Adrenal gland (tissue), 12 donors: Measurements from ENCODE around the gene TBC1D9B. TPM values are rescaled to one million over a fixed set of nuclear protein-coding genes. Genes with fewer than 3 reads are reported as not detected.
A peak's percentile ranks its signal among the peaks of the same experiment; 100 is the strongest.

Source experiments
- DNase-seq, 7 donors: peaks; one replicate each; pipeline ENCODE4 v3.0.0-alpha.2; 2019 to 2020
- H3K27ac ChIP-seq, 5 donors: fragments of 200-600 bp; sonication (generic) in 4 of 5; 1 replicate in 3 of 5; 2 replicates in 2 of 5; pipeline versions ENCODE4 v1.5.1 to v1.8.0; 2016 to 2020; ENCODE audit warnings: mild to moderate bottlenecking in 1 of 5
- H3K27me3 ChIP-seq: fragments of 200-600 bp; 2 replicates; pipeline ENCODE4 v1.8.0; 2021
- H3K36me3 ChIP-seq, 2 donors: fragments of 200-600 bp; replicated peaks in 1 of 2; 1 replicate in 1 of 2; 2 replicates in 1 of 2; pipeline versions ENCODE4 v1.5.1 to v1.8.0; 2018 to 2022
- H3K4me1 ChIP-seq, 2 donors: fragments of 200-600 bp; replicated peaks in 1 of 2; 1 replicate in 1 of 2; 2 replicates in 1 of 2; pipeline versions ENCODE4 v1.5.1 to v1.8.0; 2018 to 2021
- H3K4me3 ChIP-seq, 4 donors: fragments of 200-600 bp; sonication (generic) in 3 of 4; one replicate each; pipeline ENCODE4 v1.5.1; 2016 to 2018
- H3K9me3 ChIP-seq, 3 donors: fragments of 200-600 bp; sonication (generic) in 1 of 3; replicated peaks in 1 of 3; 1 replicate in 2 of 3; 2 replicates in 1 of 3; pipeline versions ENCODE4 v1.5.1 to v1.8.0; 2016 to 2021
- POLR2A ChIP-seq, 2 donors: fragments of 450-650 bp; IDR thresholded peaks; one replicate each; pipeline ENCODE4 v1.6.1; 2017; ENCODE audit warnings: antibody characterized with exemption in 2 of 2, mild to moderate bottlenecking in 2 of 2, moderate library complexity in 1 of 2
- WGBS, 4 donors: extraction: QIAGEN DNeasy Blood & Tissue Kit in 2 of 4; methylation state at CpG; one replicate each; pipeline versions ENCODE4 v1.1.5 to v1.1.7; 2013 to 2017; 5-methylcytosine and 5-hydroxymethylcytosine counted together
- intact Hi-C, 2 donors: fragments of 100-400 bp; cut with DNase I; formaldehyde crosslinking; loops; one replicate each; pipeline versions ENCODE4 v1.14.1 to v1.15.0; 2022 to 2023
- polyA plus RNA-seq, 3 donors: library from polyadenylated mRNA; stranded (reverse); fragments of 200-250 nt in 2 of 3; fragments of 350-450 nt in 1 of 3; fragmentation: Illumina TruSeq in 1 of 3; extraction: RNeasy Lipid Tissue Mini Kit (QIAGEN cat#74804) in 1 of 3; gene quantifications; one replicate each; pipeline ENCODE4 v1.2.3, GENCODE V29; 2013 to 2014
- total RNA-seq, 9 donors: library from RNA; depleted of rRNA in 4 of 9; stranded (reverse); fragments of >200 nt in 4 of 9; fragments of 120-200 nt in 1 of 9; fragmentation: NEBNext Ultra II Directional in 1 of 9; extraction: Animal tissue kit (Norgen Biotek cat#: 25700) in 1 of 9; gene quantifications; one replicate each; pipeline versions ENCODE4 v1.1.0 to v1.2.4, GENCODE V29; 2013 to 2023
- TF ChIP-seq, protein P1 (sequence below), 6 experiments: fragments of 450-650 bp in 4 of 6; fragments of 200-600 bp in 2 of 6; sonication (generic) in 1 of 6; IDR thresholded peaks; 1 replicate in 5 of 6; 2 replicates in 1 of 6; pipeline versions ENCODE4 v1.5.1 to v1.8.0; 2016 to 2021; ENCODE audit warnings: antibody characterized with exemption in 6 of 6, mild to moderate bottlenecking in 2 of 6, moderate library complexity in 1 of 6
- donor health status: healthy with polysubstance abuse.
- donor health status: Bipolar disorder and iron deficiency.
- donor health status: DM: yes; HTN: yes; CAD: no.
- donor health status: DM: no; HTN: no; CAD: no.
- donor health status: DM: no; HTN: no; CAD: no.
- donor health status: DM: yes; HTN: yes; CAD: no.

Gene TBC1D9B
- total and polyA plus RNA-seq, 12 donors, result 30.7 to 192 (median 128) TPM

DNA sequence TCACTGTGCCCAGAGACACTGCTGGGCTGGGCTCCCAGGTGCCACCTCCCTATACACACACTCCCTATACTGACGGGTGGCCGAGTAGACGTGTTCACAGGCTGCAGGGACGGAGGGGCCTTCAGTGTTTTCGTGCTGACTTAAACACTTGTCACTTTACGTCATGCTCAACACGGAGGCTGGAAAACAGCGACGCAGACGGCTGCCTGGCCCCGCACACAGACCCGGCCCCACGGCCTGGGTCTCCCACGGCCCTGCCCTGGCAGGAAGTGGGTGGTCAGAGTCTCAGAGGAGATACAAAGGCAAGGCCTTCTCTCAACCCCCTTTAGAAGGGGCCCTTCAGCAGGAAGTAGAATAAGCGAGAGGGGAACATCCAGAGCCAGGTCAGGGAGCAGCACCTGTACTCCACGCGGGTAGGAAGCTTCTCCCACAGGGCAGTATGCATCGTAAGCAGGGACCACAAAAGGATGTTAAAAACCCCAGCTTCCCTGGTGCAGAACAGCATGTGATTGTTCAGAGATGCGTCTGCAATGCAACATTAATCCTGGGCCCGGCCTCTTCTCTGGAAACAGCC lies 11.9 kb upstream of the TBC1D9B start:
- Histone ChIP-seq H3K9me3 (no peaks in the 10 kb centered on the region), H3K36me3 (no peaks in the 10 kb centered on the region), H3K27me3 (no peaks in the 10 kb centered on the region), H3K27ac (no peak overlapping the region), H3K4me3 (no peak overlapping the region), H3K4me1 (no peaks in the 10 kb centered on the region)
- DNase-seq, result peak in 1 of 7 donors; percentile 28
- intact Hi-C loops, result no loop called here
- TF ChIP-seq POLR2A (IDR thresholded peaks at IDR 0.05), result no peak
- TF ChIP-seq, protein P1, sequence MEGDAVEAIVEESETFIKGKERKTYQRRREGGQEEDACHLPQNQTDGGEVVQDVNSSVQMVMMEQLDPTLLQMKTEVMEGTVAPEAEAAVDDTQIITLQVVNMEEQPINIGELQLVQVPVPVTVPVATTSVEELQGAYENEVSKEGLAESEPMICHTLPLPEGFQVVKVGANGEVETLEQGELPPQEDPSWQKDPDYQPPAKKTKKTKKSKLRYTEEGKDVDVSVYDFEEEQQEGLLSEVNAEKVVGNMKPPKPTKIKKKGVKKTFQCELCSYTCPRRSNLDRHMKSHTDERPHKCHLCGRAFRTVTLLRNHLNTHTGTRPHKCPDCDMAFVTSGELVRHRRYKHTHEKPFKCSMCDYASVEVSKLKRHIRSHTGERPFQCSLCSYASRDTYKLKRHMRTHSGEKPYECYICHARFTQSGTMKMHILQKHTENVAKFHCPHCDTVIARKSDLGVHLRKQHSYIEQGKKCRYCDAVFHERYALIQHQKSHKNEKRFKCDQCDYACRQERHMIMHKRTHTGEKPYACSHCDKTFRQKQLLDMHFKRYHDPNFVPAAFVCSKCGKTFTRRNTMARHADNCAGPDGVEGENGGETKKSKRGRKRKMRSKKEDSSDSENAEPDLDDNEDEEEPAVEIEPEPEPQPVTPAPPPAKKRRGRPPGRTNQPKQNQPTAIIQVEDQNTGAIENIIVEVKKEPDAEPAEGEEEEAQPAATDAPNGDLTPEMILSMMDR (IDR thresholded peaks at IDR 0.05), result no peak
- WGBS, 4 donors, result 82 to 87% (median 85%) methylated on average over 9 to 20 of the region's 20 CpGs

DNA sequence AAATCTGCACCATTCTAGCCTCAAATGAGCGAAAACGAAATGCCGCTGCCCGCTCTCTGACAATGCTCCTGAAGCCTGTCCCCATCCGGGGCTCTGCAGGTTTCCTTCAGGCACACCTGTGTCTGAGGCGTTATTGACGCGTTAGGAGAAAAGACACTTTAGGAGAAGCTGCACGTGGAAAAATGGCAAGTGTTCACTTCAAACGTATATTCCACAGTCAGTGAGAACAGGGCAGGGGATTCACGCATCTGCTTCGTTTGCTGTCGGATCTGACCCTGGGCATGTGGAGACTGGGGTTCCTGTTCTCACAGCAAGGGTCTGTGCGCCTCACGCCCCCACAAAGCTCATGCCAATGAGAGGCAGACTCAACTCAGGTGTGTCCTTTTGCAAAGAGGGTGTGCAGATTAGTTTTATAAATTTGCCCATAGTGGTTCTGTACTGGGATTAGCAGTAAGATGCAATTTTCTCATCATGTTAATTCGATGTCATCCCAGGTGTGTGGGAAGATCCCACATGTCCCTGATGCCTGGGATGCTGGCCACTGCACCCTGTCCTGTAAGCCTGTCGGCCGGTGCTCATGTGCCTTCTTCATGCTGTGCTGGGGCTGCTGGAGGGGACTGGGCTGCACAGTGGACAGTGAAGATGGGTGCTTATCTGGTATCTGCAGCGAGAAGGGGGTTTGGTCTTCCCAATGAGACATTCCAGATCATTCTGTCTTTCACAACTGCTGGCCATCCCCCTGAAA lies 11.2 kb upstream of the TBC1D9B start:
- no peaks in the 10 kb centered on the region for H3K9me3 ChIP-seq
- H3K36me3 ChIP-seq, result no peaks in the 10 kb centered on the region
- no peak overlapping the region for H3K4me3 ChIP-seq
- no peaks in the 10 kb centered on the region for H3K4me1 ChIP-seq
- DNase-seq, result peak in 1 of 7 donors; percentile 21
- H3K27ac ChIP-seq, result no peak overlapping the region
- WGBS, 4 donors, result 83 to 93% (median 90%) methylated on average over 16 to 19 of the region's 19 CpGs
- H3K27me3 ChIP-seq, result no peaks in the 10 kb centered on the region
- no peak for TF ChIP-seq POLR2A (IDR thresholded peaks at IDR 0.05)
- TF ChIP-seq, protein P1 (IDR thresholded peaks at IDR 0.05), result no peak
- intact Hi-C loops, result no loop called here

DNA sequence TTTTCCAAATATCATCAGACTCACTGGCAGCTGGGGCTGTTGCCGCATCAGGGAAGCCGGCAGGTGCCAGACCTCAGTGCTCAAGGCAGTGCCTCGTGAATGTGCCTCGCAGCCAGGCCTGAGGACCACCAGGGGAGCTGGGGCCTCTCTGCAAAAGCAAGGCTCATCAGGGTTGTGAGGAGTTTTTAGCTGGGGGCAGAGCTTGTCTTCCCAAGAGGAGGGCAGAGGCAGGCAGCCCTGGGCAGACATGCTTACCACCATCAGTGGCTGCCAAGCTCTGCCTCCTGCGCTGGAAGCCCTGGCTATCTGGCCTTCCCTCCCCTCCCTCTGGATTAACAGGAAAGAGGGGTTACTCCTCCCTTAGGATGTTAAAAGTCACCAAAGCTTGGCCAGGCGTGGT lies 8.8 kb upstream of the TBC1D9B start:
- Histone ChIP-seq H3K9me3 (no peaks in the 10 kb centered on the region), H3K4me1 (no peaks in the 10 kb centered on the region), H3K36me3 (no peaks in the 10 kb centered on the region), H3K4me3 (no peak overlapping the region), H3K27me3 (no peaks in the 10 kb centered on the region), H3K27ac (no peak overlapping the region)
- intact Hi-C loops, result no loop called here
- WGBS, 4 donors, result 81 to 94% (median 90%) methylated on average over 6 of the region's 6 CpGs
- peak in 1 of 7 donors; percentile 28 for DNase-seq
- TF ChIP-seq POLR2A (IDR thresholded peaks at IDR 0.05), result no peak
- TF ChIP-seq, protein P1 (IDR thresholded peaks at IDR 0.05), result no peak

DNA sequence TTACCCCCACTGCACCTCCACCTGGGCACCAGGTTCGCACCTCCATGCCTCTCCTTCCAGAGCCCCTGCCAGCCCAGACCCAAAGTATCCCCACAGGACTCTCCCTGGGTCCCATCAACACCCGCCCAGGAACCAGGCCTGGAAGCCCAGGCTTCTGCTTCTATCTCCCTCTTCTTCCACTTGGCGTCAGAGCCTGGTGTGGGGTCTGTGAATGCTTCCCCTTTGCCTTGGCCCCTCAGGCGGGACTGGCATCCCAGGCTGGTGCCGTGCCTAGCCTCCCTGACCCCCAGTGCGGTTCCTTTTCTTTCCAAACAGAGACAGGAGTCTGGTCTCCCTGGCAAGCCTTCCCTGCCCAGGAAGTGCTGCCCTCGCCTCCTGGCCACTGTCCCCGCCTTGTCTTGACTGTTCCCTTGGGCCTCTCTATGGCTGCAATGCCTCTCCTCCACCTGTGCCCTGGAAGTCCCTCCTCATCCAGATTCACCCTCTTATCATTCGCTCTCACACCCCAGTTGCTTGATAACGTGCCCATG lies 7.8 kb upstream of the TBC1D9B start:
- 88 to 92% (median 89%) methylated on average over 9 to 10 of the region's 10 CpGs for WGBS, 4 donors

More for the DNA sequence above, 7.8 kb upstream of the TBC1D9B start:
- intact Hi-C loops, result no loop called here
- Histone ChIP-seq H3K4me1 (no peaks in the 10 kb centered on the region), H3K27me3 (no peaks in the 10 kb centered on the region), H3K27ac (no peak overlapping the region), H3K36me3 (no peaks in the 10 kb centered on the region), H3K9me3 (no peaks in the 10 kb centered on the region), H3K4me3 (no peak overlapping the region)
- TF ChIP-seq, protein P1 (IDR thresholded peaks at IDR 0.05), result no peak
- TF ChIP-seq POLR2A (IDR thresholded peaks at IDR 0.05), result no peak
- DNase-seq, result no peak
